B cell (primary cell): ENCODE data around the gene CASS4. TPM values are rescaled to one million over a fixed set of nuclear protein-coding genes. Genes with fewer than 3 reads are reported as not detected.

Source experiments
- ATAC-seq: fragments of 200-7000 bp; cut with Tn5 transposase; one replicate; pipeline ENCODE4 v1.10.0; 2021; ENCODE audit warnings: low read depth, mild to moderate bottlenecking, moderate number of reproducible peaks, moderate library complexity
- CTCF ChIA-PET: fragments of 350-600 bp; sonication (Branson Sonifier 250); formaldehyde crosslinking; loops from one replicate; lab custom pipeline; 2021; ENCODE audit warnings: antibody characterized with exemption, inconsistent platforms; lab: Charles Lee
- POLR2A ChIA-PET: fragments of 350-600 bp; sonication (Branson Sonifier 250); formaldehyde crosslinking; loops from one replicate; lab custom pipeline; 2021; ENCODE audit warnings: antibody characterized with exemption; lab: Charles Lee
- DNase-seq: peaks from one replicate; pipeline ENCODE4 v3.0.0; 2013
- H2AFZ ChIP-seq: 2 replicates; pipeline ENCODE4 v1.6.1; 2012; ENCODE audit warnings: mild to moderate bottlenecking, low read depth, low read length; ENCODE audit not compliant: insufficient read depth, poor library complexity, severe bottlenecking
- H3K27ac ChIP-seq, 2 donors: 1 replicate in 1 of 2; 2 replicates in 1 of 2; pipeline ENCODE4 v1.5.1; 2012 to 2013; ENCODE audit warnings: low read length in 2 of 2, mild to moderate bottlenecking in 2 of 2, moderate library complexity in 1 of 2
- H3K27me3 ChIP-seq, 4 experiments: fragments of 200-600 bp in 1 of 4; sonication (generic) in 1 of 4; replicated peaks in 1 of 4; 1 replicate in 2 of 4; 2 replicates in 2 of 4; pipeline versions ENCODE4 v1.6.1 to v1.7.0; 2013 to 2016; ENCODE audit warnings: low read length in 3 of 4, mild to moderate bottlenecking in 2 of 4, mixed read lengths in 1 of 4, moderate library complexity in 1 of 4; ENCODE audit not compliant: insufficient read depth in 4 of 4, control insufficient read depth in 3 of 4; ENCODE audit errors: control extremely low read depth in 1 of 4
- H3K36me3 ChIP-seq, 2 experiments: replicated peaks in 1 of 2; 1 replicate in 1 of 2; 2 replicates in 1 of 2; pipeline versions ENCODE4 v1.6.1 to v1.7.1; 2013; ENCODE audit warnings: low read length in 1 of 2; ENCODE audit not compliant: insufficient read depth in 2 of 2, control insufficient read depth in 1 of 2; ENCODE audit errors: control extremely low read depth in 1 of 2, extremely low read depth in 1 of 2
- H3K4me1 ChIP-seq, 2 donors: fragments of 200-600 bp in 1 of 2; sonication (generic) in 1 of 2; 1 replicate in 1 of 2; 2 replicates in 1 of 2; pipeline versions ENCODE4 v1.5.1 to v1.6.1; 2013 to 2017; ENCODE audit warnings: low read length in 2 of 2; ENCODE audit not compliant: control insufficient read depth in 2 of 2, insufficient read depth in 2 of 2
- H3K4me2 ChIP-seq: replicated peaks from 2 replicates; pipeline ENCODE3; 2012; ENCODE audit warnings: mild to moderate bottlenecking, low read depth, low read length; ENCODE audit not compliant: poor library complexity, severe bottlenecking
- H3K4me3 ChIP-seq, 5 experiments: fragments of 200-600 bp in 1 of 5; sonication (generic) in 1 of 5; 1 replicate in 3 of 5; 2 replicates in 2 of 5; pipeline versions ENCODE4 v1.5.1 to v1.7.0; 2011 to 2016; ENCODE audit warnings: low read length in 4 of 5, mild to moderate bottlenecking in 4 of 5, low read depth in 2 of 5, control low read depth in 1 of 5, moderate library complexity in 1 of 5; ENCODE audit not compliant: insufficient read depth in 1 of 5; ENCODE audit errors: control extremely low read depth in 1 of 5, extremely low read depth in 1 of 5
- H3K79me2 ChIP-seq: fragments of 200-600 bp; sonication (generic); one replicate; pipeline ENCODE4 v1.6.0; 2016; ENCODE audit warnings: low read length; ENCODE audit not compliant: control insufficient read depth, insufficient read depth
- H3K9ac ChIP-seq: fragments of 200-600 bp; sonication (generic); 2 replicates; pipeline ENCODE4 v1.6.1; 2017; ENCODE audit warnings: mild to moderate bottlenecking, low read length, moderate library complexity
- H3K9me3 ChIP-seq, 3 donors: one replicate each; pipeline versions ENCODE4 v1.6.1 to v1.7.1; 2013; ENCODE audit warnings: low read length in 2 of 3; ENCODE audit not compliant: control insufficient read depth in 2 of 3, insufficient read depth in 1 of 3; ENCODE audit errors: control extremely low read depth in 1 of 3
- H4K20me1 ChIP-seq: 2 replicates; pipeline ENCODE4 v1.6.0; 2012; ENCODE audit warnings: mild to moderate bottlenecking, low read length; ENCODE audit not compliant: insufficient read depth, control insufficient read depth, poor library complexity, severe bottlenecking
- H3K27ac Mint-ChIP-seq: one replicate; pipeline ENCODE4 v1.8.0; 2021; ENCODE audit warnings: mixed read lengths
- H3K27me3 Mint-ChIP-seq: one replicate; pipeline ENCODE4 v1.8.0; 2021; ENCODE audit warnings: mixed read lengths
- H3K4me1 Mint-ChIP-seq: one replicate; pipeline ENCODE4 v1.8.0; 2021; ENCODE audit warnings: mixed read lengths
- H3K4me3 Mint-ChIP-seq: one replicate; pipeline ENCODE4 v1.8.0; 2021; ENCODE audit warnings: mixed read lengths
- H3K9me3 Mint-ChIP-seq: one replicate; pipeline ENCODE4 v1.8.0; 2022; ENCODE audit warnings: mixed read lengths; ENCODE audit not compliant: insufficient read depth
- EZH2 ChIP-seq: IDR thresholded peaks from 2 replicates; pipeline ENCODE4 v1.6.1; 2012; ENCODE audit warnings: borderline replicate concordance, low read depth, mild to moderate bottlenecking, moderate library complexity, low read length; ENCODE audit not compliant: insufficient read depth, poor library complexity, severe bottlenecking
- WGBS: methylation state at CpG from one replicate; pipeline ENCODE4 v1.1.5; 2013; ENCODE audit warnings: missing lambda C conversion rate; ENCODE audit not compliant: insufficient coverage; 5-methylcytosine and 5-hydroxymethylcytosine counted together
- intact Hi-C: fragments of 100-400 bp; cut with micrococcal nuclease; formaldehyde crosslinking; loops from one replicate; pipeline ENCODE4 v1.10.0; 2022
- polyA plus RNA-seq: library from polyadenylated mRNA; depleted of rRNA; stranded (reverse); fragments of >200 nt; gene quantifications from 2 replicates; pipeline ENCODE4 v1.2.3, GENCODE V29; 2012
- total RNA-seq, 2 donors: library from RNA; stranded (reverse); fragments of 120-200 nt in 1 of 2; gene quantifications; 1 replicate in 1 of 2; 2 replicates in 1 of 2; pipeline versions ENCODE4 v1.2.3 to v1.2.4, GENCODE V29; 2013 to 2022
- TF ChIP-seq, protein P1 (sequence below): fragments of 200-600 bp; IDR thresholded peaks from one replicate; pipeline ENCODE4 v1.8.0; 2022; ENCODE audit warnings: antibody characterized with exemption, mild to moderate bottlenecking

The CASS4 gene
- total and polyA plus RNA-seq, 2 donors (not counting 1 experiment from before 2014, with no cell fraction given) = 0.42 to 0.45 TPM

DNA sequence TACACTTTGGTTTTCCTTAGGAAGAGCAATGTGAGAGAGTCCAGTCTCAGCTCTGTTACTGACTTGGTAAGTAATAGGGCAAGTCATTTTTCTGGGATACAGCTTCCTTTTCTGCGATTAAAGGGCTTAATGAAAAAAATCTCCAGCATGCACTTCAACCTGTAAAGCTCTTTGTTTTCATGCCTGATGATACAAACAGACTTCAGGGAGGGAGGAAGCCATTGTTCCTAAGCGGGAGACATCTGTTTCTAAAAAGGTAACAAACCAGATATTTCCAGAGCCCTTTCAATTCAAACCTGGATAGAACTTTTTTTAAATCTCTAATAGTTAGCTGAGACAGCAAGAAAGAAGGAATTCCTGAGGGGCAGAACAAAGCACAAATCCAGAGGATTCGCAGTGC lies 5.2 kb upstream of the CASS4 start:
- peaks cover 7 to 11% of the 10 kb centered on the region in 2 donors for H3K4me1 ChIP-seq
- CTCF ChIA-PET = interaction anchor here (0.6 to 1.4 kb wide), 3 partner anchors 10 to 21 kb away, joined by 3 read pairs; partner anchors contain the start of genes AURKA and CSTF1
- POLR2A ChIA-PET = no interaction called here
- WGBS = 100% methylated on average over 2 of the region's 3 CpGs
- no peak overlapping the region for H3K27ac Mint-ChIP-seq
- no peak overlapping the region for H3K9ac ChIP-seq
- no peaks in the 10 kb centered on the region for H4K20me1 ChIP-seq
- H3K4me3 ChIP-seq = no peak overlapping the region
- no peak overlapping the region for H3K27ac ChIP-seq
- H3K4me2 ChIP-seq = no peak overlapping the region
- H3K27me3 Mint-ChIP-seq = no peaks in the 10 kb centered on the region
- TF ChIP-seq, protein P1, sequence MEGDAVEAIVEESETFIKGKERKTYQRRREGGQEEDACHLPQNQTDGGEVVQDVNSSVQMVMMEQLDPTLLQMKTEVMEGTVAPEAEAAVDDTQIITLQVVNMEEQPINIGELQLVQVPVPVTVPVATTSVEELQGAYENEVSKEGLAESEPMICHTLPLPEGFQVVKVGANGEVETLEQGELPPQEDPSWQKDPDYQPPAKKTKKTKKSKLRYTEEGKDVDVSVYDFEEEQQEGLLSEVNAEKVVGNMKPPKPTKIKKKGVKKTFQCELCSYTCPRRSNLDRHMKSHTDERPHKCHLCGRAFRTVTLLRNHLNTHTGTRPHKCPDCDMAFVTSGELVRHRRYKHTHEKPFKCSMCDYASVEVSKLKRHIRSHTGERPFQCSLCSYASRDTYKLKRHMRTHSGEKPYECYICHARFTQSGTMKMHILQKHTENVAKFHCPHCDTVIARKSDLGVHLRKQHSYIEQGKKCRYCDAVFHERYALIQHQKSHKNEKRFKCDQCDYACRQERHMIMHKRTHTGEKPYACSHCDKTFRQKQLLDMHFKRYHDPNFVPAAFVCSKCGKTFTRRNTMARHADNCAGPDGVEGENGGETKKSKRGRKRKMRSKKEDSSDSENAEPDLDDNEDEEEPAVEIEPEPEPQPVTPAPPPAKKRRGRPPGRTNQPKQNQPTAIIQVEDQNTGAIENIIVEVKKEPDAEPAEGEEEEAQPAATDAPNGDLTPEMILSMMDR = no peak
- no peak for TF ChIP-seq EZH2
- intact Hi-C loops = no loop called here
- no peaks in the 10 kb centered on the region for H3K9me3 ChIP-seq
- peaks cover 6% of the 10 kb centered on the region for H3K79me2 ChIP-seq
- H3K27me3 ChIP-seq = no peaks in the 10 kb centered on the region
- ATAC-seq (no peak), DNase-seq (no peak)
- peaks cover 9% of the 10 kb centered on the region for H3K4me1 Mint-ChIP-seq
- H3K9me3 Mint-ChIP-seq = no peaks in the 10 kb centered on the region
- peaks cover 13 to 44% of the 10 kb centered on the region in 2 experiments for H3K36me3 ChIP-seq
- H2AFZ ChIP-seq = no peak overlapping the region
- H3K4me3 Mint-ChIP-seq = no peak overlapping the region

DNA sequence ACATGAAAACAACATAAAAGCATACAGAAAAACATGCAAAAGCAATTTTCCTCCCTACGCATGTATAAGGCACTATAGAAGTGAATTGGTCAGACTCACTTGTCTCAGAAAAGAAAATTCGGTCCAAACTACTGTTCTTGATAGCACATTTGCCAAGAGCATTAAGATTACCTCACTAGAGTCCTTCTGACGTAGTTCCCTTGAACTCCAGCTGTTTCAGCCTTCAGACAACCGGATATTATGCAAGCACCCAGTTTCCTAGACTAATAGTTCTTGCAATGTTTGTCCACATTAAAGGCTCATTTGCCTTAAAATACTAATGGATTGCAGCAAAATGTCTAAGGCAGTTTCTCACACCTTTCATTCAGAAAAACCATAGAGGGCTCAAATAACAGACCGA lies 2.5 kb upstream of the CASS4 start:
- intact Hi-C loops = no loop called here
- H3K27ac ChIP-seq = no peak overlapping the region
- peaks cover 6% of the 10 kb centered on the region for H3K79me2 ChIP-seq
- ChIA-PET POLR2A (interaction anchor here (0.7 kb wide), 1 partner anchor 118 kb away, joined by 3 read pairs; no protein-coding TSS in a partner anchor), CTCF (interaction anchor here (1.6 kb wide), 1 partner anchor 11 kb away, joined by 5 read pairs; no protein-coding TSS in a partner anchor)
- no peak overlapping the region for H3K4me2 ChIP-seq
- H3K4me3 ChIP-seq = no peak overlapping the region
- Mint-ChIP-seq H3K27ac (no peak overlapping the region), H3K9me3 (no peaks in the 10 kb centered on the region), H3K27me3 (no peaks in the 10 kb centered on the region), H3K4me3 (no peak overlapping the region), H3K4me1 (peaks cover 17% of the 10 kb centered on the region)
- WGBS = 100% methylated on average over 4 of the region's 5 CpGs
- TF ChIP-seq EZH2 = no peak
- H3K27me3 ChIP-seq = no peaks in the 10 kb centered on the region
- no peak for DNase-seq
- H3K9me3 ChIP-seq = no peaks in the 10 kb centered on the region
- H2AFZ ChIP-seq = no peak overlapping the region
- no peaks in the 10 kb centered on the region for H4K20me1 ChIP-seq
- peaks cover 12 to 21% of the 10 kb centered on the region in 2 donors for H3K4me1 ChIP-seq
- peaks cover 9 to 27% of the 10 kb centered on the region in 2 experiments for H3K36me3 ChIP-seq
- H3K9ac ChIP-seq = no peak overlapping the region
- no peak for ATAC-seq
